HTERT RPE-1 (cell line): ENCODE data around the gene SHC4.
"Not testable (repeated sequence)": the region's sequence is repeated elsewhere in the genome, so short reads cannot be mapped to it uniquely, and the experiment has no call there.

Experiments used
- in situ Hi-C: fragments of 300-500 bp; cut with MboI; formaldehyde crosslinking; loops from 4 replicates; pipeline ENCODE4 v1.14.3; 2020; ENCODE audit warnings: low sequenced_read_pairs

Gene SHC4

DNA sequence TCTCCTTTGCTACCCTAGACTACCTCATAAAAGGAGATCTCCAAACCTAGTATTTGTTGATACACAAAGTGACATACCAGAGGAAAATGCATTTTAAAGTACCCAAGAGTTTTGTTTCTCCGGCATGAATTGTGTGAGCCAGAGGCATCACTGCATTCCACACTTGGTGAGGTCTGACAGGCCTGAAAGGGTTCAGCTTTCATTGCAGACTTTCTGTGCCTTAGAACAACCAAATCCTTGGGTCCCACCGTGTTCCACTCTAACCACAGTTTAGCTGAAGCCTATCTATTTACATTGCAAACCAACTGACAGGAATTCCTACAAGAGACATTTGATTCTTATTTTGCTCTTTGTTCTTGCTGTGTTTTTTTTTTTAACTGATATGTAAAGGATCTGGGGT, 106.8 kb downstream of the SHC4 start:
- in situ Hi-C loops: no loop called here

- in situ Hi-C loops: no loop called here
These were observed 107.9 kb downstream of the SHC4 start for GRCh38 chr15:48855501-48856440.

DNA sequence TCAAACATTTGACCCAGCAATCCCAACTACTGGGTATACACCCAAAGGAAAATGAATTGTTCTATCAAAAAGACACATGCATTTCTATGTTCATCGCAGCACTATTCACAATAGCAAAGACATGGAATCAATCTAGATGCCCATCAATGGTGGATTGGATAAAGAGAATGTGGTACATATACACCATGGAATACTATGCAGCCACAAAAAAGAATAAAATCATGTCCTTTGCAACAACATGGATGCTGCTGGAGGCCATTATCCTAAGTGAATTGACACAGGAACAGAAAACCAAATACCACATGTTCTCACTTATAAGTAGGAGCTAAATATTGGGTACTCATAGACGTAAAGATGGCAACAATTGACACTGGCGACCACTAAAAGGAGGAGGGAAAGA, 109.3 kb downstream of the SHC4 start:
- in situ Hi-C loops: not testable (repeated sequence)

GRCh38 chr15:48851956-48852355, 111.8 kb downstream of the SHC4 start:
- in situ Hi-C loops: no loop called here

- in situ Hi-C loops: no loop called here
These were observed 113.1 kb downstream of the SHC4 start for GRCh38 chr15:48850648-48851047.

DNA sequence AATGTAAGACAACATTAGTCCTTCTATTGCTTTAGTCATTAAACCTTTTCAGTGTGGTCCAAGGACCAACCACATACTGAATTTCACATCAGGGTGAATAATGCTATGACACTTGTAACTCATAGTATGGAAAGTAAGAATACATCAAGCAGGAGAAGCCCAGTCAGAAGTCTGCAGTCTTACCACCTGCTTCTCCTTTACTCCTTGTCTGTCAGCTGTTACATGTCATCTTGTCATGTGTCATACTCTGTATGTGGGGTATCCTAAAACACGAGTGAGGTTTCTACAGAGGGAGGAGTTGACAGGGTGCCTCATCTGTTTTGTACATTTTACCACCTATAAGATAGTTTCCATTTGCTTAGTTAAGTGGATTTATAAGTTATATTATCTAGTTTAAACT, 118.6 kb downstream of the SHC4 start:
- in situ Hi-C loops: no loop called here

GRCh38 chr15:48842501-48842900, 121.2 kb downstream of the SHC4 start:
- in situ Hi-C loops: no loop called here

DNA sequence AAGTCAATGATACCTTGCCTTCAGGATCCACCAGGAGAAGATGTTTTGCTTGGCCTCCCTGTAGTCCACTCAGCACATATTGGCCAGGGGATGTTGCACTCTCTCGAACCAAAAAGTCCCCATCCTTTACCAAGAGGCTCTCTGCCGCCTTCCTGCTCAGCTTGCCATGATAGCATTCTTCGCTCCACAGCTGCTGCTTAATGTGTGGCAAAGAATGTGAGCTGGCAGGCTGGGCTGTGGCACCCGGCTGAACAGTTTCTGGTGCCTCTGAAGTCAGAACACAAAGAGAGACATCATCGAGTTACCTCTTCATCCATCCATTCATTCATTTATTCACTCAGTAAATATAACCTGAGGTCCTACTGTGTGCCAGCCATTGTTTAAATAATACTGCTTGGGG, 129.0 kb downstream of the SHC4 start:
- in situ Hi-C loops: no loop called here

DNA sequence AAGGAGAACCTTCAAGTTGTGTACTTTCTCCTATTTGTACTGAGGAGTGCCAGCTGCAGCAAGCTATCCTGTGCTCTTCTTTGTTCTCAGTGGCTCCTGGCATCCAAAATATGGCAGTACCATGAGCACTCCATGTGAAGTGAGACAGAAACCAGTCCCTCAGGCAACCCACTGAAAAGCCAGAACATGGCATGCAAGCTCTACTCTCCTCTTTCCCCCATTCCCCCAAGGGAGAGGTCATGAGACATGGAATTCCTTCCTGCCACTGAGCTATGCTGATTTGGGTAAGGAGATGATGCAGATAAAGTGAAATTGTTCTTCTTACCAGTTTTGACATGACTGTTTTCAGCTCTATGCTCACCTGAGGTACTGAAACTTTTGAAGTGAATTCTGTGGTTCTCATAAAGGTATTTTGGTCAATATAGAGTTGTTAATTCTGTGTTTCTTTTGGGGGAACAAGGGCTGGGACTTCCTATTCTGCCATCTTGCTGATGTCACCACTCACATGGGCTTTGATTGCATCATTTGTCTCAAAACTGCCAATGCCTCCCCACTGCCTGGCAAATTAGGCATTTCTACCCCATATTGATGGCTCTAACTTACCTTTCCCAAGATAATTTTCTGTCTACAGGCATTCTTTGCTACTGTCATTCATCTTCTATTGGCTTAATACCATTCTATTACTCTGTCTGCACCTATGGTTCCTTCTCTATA, 130.0 kb downstream of the SHC4 start:
- in situ Hi-C loops: no loop called here

DNA sequence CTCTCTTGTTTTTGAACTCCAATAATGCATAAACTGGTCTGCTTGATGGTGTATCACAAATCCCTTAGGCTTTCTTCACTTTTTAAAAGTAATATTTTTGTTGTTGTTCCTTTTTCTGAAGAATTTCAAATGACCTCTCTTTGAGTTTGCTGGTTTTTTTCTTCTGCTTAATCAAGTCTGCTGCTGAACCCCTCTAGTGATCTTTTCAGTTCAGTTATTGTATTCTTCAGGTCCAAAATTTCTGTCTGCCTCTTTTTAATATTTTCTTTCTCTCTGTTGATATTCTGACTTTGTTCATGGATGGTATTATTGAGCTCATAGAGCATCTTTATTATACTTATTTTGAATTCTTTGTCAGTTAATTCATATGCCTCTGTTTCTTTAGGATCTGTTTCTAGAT, 131.1 kb downstream of the SHC4 start:
- in situ Hi-C loops: no loop called here

DNA sequence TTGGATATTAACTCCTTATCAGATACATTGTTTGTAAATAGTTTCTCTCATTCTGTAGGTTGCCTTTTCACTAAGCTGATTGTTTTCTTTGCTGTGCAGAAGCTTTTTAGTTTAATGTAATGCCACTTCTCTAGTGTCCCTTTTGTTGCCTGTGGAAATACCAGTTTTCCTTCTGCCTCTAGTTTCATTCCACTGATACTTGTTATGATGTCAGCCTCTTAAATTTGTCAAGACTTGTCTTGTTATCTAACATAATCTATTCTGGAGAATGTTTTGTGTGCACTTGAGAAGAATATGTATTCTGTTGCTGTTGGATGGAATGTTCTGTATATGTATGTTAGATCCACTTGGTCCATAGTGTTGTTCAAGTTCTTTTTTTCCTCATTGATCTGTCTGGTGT, 134.8 kb downstream of the SHC4 start:
- in situ Hi-C loops: no loop called here

GRCh38 chr15:48828471-48828870, 135.2 kb downstream of the SHC4 start:
- in situ Hi-C loops: no loop called here

- in situ Hi-C loops: no loop called here
These were observed 138.6 kb downstream of the SHC4 start for GRCh38 chr15:48825075-48825474.

DNA sequence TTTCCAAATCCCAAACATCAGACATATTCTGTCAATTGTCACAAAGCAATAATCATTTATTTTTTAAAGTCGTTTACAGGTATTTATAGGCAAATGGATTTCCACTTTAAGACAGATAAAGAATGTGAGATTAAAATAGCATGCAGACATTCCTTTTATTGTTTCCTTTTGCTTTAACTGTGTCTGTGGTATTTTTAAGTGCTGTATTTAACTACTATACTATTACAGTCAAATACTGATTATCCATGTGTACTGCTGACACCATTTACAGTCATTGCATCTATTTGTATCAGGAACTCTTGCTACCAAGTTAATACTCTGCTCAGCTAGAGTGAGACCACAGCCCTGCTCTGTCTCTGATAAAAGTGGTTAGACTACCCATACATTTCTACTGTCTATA, 140.0 kb downstream of the SHC4 start:
- in situ Hi-C loops: no loop called here

- in situ Hi-C loops: no loop called here
These were observed 140.5 kb downstream of the SHC4 start for GRCh38 chr15:48823237-48823636.

- in situ Hi-C loops: no loop called here
These were observed 149.4 kb downstream of the SHC4 start for GRCh38 chr15:48814286-48814685.

- in situ Hi-C loops: no loop called here
These were observed 152.3 kb downstream of the SHC4 start for GRCh38 chr15:48811325-48811958.

DNA sequence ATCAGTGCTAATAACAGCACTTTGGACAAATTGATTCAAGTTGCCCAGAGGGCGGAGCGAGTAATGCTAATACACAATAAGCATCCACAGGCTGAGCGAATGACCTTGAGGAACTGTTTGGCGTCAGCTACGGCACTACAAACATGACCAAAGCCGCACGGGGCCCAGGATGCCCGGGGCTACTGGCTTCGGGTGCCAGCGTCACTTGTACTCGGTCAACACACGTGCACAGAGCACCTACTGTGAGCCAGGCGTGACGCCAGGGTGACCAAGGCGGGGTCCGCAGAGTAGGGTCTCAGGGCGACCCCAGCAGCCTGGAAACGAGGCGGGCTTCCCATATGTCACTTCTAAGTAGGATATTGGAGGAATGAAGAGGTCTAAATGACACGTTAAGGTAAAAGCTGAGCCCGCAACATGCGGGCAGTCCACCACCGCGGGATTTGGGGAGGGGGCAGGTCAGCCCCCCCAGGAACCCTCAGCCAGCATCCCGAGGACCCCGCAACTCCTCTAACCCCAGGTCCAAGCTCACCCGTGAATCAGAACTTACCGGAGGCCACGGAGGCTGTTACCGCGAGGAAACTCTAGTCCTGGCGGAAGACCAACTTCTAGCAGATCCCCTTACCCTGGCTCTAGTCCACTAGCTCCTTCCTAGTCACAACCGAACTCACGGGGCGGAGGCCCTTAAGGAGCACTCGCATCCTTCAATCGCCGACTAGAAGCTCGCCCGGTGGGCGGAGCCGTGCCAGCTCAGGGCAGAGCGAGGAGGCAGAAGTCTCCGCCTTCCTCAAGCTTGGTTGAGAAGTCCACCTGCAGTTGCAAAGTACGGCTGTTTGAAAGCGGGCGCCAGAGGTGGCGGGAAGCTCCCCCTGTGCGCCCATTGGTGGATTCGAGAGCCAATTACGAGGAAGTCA, 153.1 kb downstream of the SHC4 start, which contains the start of gene CEP152:
Gene CEP152, minus strand, starts transcription at position 656 of the 911 bp plus-strand sequence. CDS start 5,420 bp downstream, outside the sequence.
- in situ Hi-C loops: no loop called here

- in situ Hi-C loops: no loop called here
These were observed 157.6 kb downstream of the SHC4 start for GRCh38 chr15:48806151-48806550.

- in situ Hi-C loops: no loop called here
These were observed 158.1 kb downstream of the SHC4 start for GRCh38 chr15:48805591-48805990.
